Measurements from ENCODE around the gene MYB.

DNA sequence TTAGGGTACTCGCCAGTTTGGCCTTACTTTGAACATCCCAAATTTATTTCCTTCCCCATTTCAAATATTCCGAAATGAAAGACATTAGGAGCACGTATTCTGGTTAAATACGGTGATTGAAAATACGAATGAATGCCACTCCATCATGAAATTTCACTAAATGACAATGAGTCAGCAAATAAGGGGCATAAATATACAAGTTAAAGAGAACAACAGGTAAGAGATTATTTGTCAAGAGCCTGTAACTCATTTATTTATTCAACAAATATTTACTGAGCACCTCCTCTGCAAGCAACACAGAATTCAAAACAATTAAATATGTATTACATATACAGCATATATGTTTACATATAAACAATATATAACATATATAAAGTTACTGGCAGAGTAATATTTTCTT, 44.8 kb downstream of the MYB start:
- TF ChIP-seq, protein P1, sequence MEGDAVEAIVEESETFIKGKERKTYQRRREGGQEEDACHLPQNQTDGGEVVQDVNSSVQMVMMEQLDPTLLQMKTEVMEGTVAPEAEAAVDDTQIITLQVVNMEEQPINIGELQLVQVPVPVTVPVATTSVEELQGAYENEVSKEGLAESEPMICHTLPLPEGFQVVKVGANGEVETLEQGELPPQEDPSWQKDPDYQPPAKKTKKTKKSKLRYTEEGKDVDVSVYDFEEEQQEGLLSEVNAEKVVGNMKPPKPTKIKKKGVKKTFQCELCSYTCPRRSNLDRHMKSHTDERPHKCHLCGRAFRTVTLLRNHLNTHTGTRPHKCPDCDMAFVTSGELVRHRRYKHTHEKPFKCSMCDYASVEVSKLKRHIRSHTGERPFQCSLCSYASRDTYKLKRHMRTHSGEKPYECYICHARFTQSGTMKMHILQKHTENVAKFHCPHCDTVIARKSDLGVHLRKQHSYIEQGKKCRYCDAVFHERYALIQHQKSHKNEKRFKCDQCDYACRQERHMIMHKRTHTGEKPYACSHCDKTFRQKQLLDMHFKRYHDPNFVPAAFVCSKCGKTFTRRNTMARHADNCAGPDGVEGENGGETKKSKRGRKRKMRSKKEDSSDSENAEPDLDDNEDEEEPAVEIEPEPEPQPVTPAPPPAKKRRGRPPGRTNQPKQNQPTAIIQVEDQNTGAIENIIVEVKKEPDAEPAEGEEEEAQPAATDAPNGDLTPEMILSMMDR (tag by site-specific recombination; IDR thresholded peaks at IDR 0.05), result no peak
- TF ChIP-seq ZNF114 (tag by site-specific recombination; IDR thresholded peaks at IDR 0.05) (no peak), ZNF324 (tag by site-specific recombination; IDR thresholded peaks at IDR 0.05) (no peak), SP7 (tag by site-specific recombination; IDR thresholded peaks at IDR 0.05) (no peak), ZNF510 (tag by site-specific recombination; IDR thresholded peaks at IDR 0.05; ENCODE audit: insufficient replicate concordance) (no peak), ZBTB1 (tag by site-specific recombination; IDR thresholded peaks at IDR 0.05) (no peak)
- TF ChIP-seq, protein P2, sequence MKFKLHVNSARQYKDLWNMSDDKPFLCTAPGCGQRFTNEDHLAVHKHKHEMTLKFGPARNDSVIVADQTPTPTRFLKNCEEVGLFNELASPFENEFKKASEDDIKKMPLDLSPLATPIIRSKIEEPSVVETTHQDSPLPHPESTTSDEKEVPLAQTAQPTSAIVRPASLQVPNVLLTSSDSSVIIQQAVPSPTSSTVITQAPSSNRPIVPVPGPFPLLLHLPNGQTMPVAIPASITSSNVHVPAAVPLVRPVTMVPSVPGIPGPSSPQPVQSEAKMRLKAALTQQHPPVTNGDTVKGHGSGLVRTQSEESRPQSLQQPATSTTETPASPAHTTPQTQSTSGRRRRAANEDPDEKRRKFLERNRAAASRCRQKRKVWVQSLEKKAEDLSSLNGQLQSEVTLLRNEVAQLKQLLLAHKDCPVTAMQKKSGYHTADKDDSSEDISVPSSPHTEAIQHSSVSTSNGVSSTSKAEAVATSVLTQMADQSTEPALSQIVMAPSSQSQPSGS (tag by site-specific recombination; IDR thresholded peaks at IDR 0.05; ENCODE audit: low read depth), result no peak
- TF ChIP-seq, protein P3, sequence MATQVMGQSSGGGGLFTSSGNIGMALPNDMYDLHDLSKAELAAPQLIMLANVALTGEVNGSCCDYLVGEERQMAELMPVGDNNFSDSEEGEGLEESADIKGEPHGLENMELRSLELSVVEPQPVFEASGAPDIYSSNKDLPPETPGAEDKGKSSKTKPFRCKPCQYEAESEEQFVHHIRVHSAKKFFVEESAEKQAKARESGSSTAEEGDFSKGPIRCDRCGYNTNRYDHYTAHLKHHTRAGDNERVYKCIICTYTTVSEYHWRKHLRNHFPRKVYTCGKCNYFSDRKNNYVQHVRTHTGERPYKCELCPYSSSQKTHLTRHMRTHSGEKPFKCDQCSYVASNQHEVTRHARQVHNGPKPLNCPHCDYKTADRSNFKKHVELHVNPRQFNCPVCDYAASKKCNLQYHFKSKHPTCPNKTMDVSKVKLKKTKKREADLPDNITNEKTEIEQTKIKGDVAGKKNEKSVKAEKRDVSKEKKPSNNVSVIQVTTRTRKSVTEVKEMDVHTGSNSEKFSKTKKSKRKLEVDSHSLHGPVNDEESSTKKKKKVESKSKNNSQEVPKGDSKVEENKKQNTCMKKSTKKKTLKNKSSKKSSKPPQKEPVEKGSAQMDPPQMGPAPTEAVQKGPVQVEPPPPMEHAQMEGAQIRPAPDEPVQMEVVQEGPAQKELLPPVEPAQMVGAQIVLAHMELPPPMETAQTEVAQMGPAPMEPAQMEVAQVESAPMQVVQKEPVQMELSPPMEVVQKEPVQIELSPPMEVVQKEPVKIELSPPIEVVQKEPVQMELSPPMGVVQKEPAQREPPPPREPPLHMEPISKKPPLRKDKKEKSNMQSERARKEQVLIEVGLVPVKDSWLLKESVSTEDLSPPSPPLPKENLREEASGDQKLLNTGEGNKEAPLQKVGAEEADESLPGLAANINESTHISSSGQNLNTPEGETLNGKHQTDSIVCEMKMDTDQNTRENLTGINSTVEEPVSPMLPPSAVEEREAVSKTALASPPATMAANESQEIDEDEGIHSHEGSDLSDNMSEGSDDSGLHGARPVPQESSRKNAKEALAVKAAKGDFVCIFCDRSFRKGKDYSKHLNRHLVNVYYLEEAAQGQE (tag by site-specific recombination; IDR thresholded peaks at IDR 0.05), result no peak

All from HEK293 (cell line).